OCI-LY1 (cell line): ENCODE results near the gene REM2.

Source experiments
- H2AFZ ChIP-seq: fragments of 200-600 bp; sonication (generic), shearing (Covaris generic); 2 replicates; pipeline ENCODE4 v1.6.0; 2014; ENCODE audit warnings: antibody characterized with exemption, mild to moderate bottlenecking, low read length
- H3F3A ChIP-seq: fragments of 200-600 bp; sonication (generic), shearing (Covaris generic); 2 replicates; pipeline ENCODE4 v1.6.0; 2014; ENCODE audit warnings: mild to moderate bottlenecking, antibody characterized with exemption, low read length, moderate library complexity; ENCODE audit not compliant: insufficient read depth
- H3K27ac ChIP-seq: fragments of 200-600 bp; sonication (generic); 2 replicates; pipeline ENCODE4 v1.5.1; 2014; ENCODE audit warnings: low read length, mixed run types, mild to moderate bottlenecking, low read depth; ENCODE audit not compliant: poor library complexity, severe bottlenecking
- H3K27me3 ChIP-seq: fragments of 200-600 bp; sonication (generic); 2 replicates; pipeline ENCODE4 v1.6.0; 2014; ENCODE audit warnings: antibody characterized with exemption, mild to moderate bottlenecking, low read length, moderate library complexity; ENCODE audit not compliant: insufficient read depth
- H3K36me3 ChIP-seq: fragments of 200-600 bp; sonication (generic); 2 replicates; pipeline ENCODE4 v1.6.1; 2014; ENCODE audit warnings: mild to moderate bottlenecking, antibody characterized with exemption, low read length, moderate library complexity, mixed read lengths; ENCODE audit not compliant: insufficient read depth
- H3K4me1 ChIP-seq: fragments of 200-600 bp; sonication (generic); 2 replicates; pipeline ENCODE4 v1.5.1; 2014; ENCODE audit warnings: mild to moderate bottlenecking, low read length, moderate library complexity; ENCODE audit not compliant: insufficient read depth, severe bottlenecking
- H3K4me2 ChIP-seq: fragments of 200-600 bp; sonication (generic), shearing (Covaris generic); 2 replicates; pipeline ENCODE4 v1.6.1; 2014; ENCODE audit warnings: low read length
- H3K4me3 ChIP-seq: fragments of 200-600 bp; sonication (generic); 2 replicates; pipeline ENCODE4 v1.5.1; 2014; ENCODE audit warnings: low read length, low read depth, mild to moderate bottlenecking, mixed read lengths; ENCODE audit not compliant: poor library complexity, severe bottlenecking
- H3K79me2 ChIP-seq: fragments of 200-600 bp; shearing (Covaris generic); 2 replicates; pipeline ENCODE4 v1.6.1; 2016; ENCODE audit warnings: mixed run types, low read length, mixed read lengths; ENCODE audit not compliant: insufficient read depth
- H3K9ac ChIP-seq: fragments of 200-600 bp; sonication (generic), shearing (Covaris generic); 2 replicates; pipeline ENCODE4 v1.6.1; 2014; ENCODE audit warnings: mild to moderate bottlenecking, low read length, mixed read lengths
- H3K9me2 ChIP-seq: fragments of 200-600 bp; sonication (generic), shearing (Covaris generic); 2 replicates; pipeline ENCODE4 v1.6.1; 2014; ENCODE audit warnings: low read depth, mild to moderate bottlenecking, low read length, mixed read lengths
- H3K9me3 ChIP-seq: fragments of 200-600 bp; shearing (Covaris generic); 2 replicates; pipeline ENCODE4 v1.6.1; 2014; ENCODE audit warnings: low read length, mixed read lengths
- H4K20me1 ChIP-seq: fragments of 200-600 bp; sonication (generic), shearing (Covaris generic); 2 replicates; pipeline ENCODE4 v1.6.0; 2016; ENCODE audit warnings: mild to moderate bottlenecking, low read length; ENCODE audit not compliant: insufficient read depth
- EZH2 ChIP-seq: fragments of 200-600 bp; sonication (generic), shearing (Covaris generic); IDR thresholded peaks from 2 replicates; pipeline ENCODE4 v1.8.0; 2017; ENCODE audit warnings: borderline replicate concordance, mixed run types, mild to moderate bottlenecking, antibody characterized with exemption, low read length, moderate library complexity, mixed read lengths
- TF ChIP-seq, protein P1 (sequence below): fragments of 200-600 bp; sonication (generic), shearing (Covaris generic); IDR thresholded peaks from 2 replicates; pipeline ENCODE4 v1.5.1; 2017; ENCODE audit warnings: mild to moderate bottlenecking, antibody characterized with exemption, low read length, moderate library complexity, mixed read lengths

REM2 gene

DNA sequence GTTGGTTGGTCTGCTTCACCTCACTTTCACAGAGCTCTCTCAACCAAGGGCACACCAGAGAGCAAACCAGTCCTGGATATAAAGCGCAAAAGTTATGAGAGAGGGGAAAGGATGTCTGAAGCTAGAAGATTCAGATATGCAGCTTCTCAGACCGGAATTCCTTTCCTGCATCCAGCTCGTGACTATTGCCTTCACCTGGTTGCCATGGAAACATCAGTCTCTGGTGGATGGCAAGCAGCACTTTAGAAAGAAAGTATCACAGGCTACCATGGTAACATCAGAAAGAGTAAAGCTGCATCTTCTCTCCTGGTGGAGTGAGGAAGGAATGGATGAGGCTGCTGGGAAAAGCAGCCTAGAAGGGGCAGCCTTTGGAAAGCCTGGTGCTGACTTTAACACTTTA is 13.7 kb downstream of the REM2 start:
- Histone ChIP-seq H3K9me3 (no peaks in the 10 kb centered on the region), H3K4me2 (no peak overlapping the region), H3K4me1 (no peaks in the 10 kb centered on the region), H3K27ac (no peak overlapping the region), H3K79me2 (no peaks in the 10 kb centered on the region), H3F3A (no peaks in the 10 kb centered on the region), H4K20me1 (no peaks in the 10 kb centered on the region), H3K27me3 (no peaks in the 10 kb centered on the region), H3K9ac (no peak overlapping the region), H3K4me3 (no peak overlapping the region), H2AFZ (no peak overlapping the region), H3K9me2 (no peaks in the 10 kb centered on the region), H3K36me3 (peaks cover 39% of the 10 kb centered on the region)
- TF ChIP-seq EZH2, result no peak
- TF ChIP-seq, protein P1, sequence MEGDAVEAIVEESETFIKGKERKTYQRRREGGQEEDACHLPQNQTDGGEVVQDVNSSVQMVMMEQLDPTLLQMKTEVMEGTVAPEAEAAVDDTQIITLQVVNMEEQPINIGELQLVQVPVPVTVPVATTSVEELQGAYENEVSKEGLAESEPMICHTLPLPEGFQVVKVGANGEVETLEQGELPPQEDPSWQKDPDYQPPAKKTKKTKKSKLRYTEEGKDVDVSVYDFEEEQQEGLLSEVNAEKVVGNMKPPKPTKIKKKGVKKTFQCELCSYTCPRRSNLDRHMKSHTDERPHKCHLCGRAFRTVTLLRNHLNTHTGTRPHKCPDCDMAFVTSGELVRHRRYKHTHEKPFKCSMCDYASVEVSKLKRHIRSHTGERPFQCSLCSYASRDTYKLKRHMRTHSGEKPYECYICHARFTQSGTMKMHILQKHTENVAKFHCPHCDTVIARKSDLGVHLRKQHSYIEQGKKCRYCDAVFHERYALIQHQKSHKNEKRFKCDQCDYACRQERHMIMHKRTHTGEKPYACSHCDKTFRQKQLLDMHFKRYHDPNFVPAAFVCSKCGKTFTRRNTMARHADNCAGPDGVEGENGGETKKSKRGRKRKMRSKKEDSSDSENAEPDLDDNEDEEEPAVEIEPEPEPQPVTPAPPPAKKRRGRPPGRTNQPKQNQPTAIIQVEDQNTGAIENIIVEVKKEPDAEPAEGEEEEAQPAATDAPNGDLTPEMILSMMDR, result no peak

DNA sequence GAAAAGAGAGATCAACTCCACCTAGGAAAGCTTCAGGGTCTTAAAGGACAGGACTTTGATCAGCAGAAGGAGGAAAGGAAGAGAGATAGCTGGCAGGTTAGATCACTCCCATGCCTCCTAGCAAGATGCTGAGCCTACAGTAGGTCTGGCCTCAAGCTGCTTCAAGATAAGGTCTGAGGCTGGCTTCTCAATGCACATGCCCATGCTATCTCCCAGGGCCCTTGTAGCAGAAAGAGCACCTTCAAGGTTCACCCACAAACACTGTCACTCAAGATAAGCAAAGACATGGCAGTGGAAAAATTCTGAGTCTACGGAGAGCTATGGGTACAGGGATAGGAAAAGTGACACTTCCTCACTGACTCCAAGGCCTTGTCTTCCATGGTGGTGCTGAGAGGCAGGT is 14.3 kb downstream of the REM2 start:
- Histone ChIP-seq H3K9me3 (no peaks in the 10 kb centered on the region), H3F3A (no peaks in the 10 kb centered on the region), H3K4me1 (no peaks in the 10 kb centered on the region), H3K9me2 (no peaks in the 10 kb centered on the region), H3K36me3 (peaks cover 45% of the 10 kb centered on the region), H3K27ac (no peak overlapping the region), H3K9ac (no peak overlapping the region), H3K27me3 (no peaks in the 10 kb centered on the region), H2AFZ (no peak overlapping the region), H3K4me2 (no peak overlapping the region), H3K79me2 (no peaks in the 10 kb centered on the region), H3K4me3 (no peak overlapping the region), H4K20me1 (no peaks in the 10 kb centered on the region)
- no peak for TF ChIP-seq EZH2
- TF ChIP-seq, protein P1, result no peak

DNA sequence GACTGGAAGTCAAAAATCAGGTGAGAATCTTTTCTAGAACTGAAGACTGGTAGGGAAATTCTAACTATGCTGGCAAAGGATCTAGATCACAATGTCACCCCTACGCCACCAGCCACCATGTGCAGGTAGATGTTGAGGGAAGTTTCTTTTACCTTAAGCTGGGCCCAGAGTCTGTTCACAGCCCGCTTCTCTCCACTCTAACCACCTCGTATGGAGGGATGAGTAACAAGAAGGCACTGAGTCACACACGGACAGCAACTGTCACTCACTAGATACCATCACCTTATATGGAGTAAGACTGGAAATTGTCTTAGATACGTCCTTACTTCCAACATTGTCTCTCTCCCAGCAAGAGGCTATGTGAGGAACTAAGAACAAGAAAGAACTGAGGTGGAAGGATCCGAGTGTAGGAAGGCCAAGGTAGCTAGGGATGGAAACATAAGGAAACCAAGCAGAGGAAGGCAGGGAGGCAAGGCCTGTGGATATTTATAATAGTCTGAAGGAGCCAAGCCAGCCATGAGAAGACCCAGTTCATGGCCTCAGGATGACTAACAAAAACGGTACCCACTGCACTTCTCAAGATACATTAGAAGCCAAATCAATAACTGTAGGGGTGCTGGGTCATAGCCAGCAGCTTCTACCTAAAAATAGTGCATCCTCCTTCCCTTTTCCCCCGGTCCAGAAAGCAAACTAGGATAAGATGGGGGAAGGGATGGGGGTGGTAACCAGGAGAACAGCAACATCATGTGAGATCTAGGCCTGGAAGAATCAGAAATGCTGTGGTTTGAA is 15.5 kb downstream of the REM2 start:
- Histone ChIP-seq H3K9me3 (no peaks in the 10 kb centered on the region), H3K4me3 (no peak overlapping the region), H3F3A (no peaks in the 10 kb centered on the region), H3K4me1 (no peaks in the 10 kb centered on the region), H3K79me2 (no peaks in the 10 kb centered on the region), H3K9me2 (no peaks in the 10 kb centered on the region), H3K36me3 (peaks cover 56% of the 10 kb centered on the region), H2AFZ (no peak overlapping the region), H3K27me3 (no peaks in the 10 kb centered on the region), H3K9ac (no peak overlapping the region), H3K27ac (no peak overlapping the region), H4K20me1 (no peaks in the 10 kb centered on the region), H3K4me2 (no peak overlapping the region)
- TF ChIP-seq, protein P1, result no peak
- TF ChIP-seq EZH2, result no peak
